Mucosa of stomach (tissue), 1 donor: ENCODE data around the gene VSTM2B.

Experiments
- H3K27me3 ChIP-seq: one replicate; pipeline ENCODE4 v1.7.0; 2013; ENCODE audit warnings: mild to moderate bottlenecking, low read length; ENCODE audit not compliant: control insufficient read depth, insufficient read depth
- H3K36me3 ChIP-seq: one replicate; pipeline ENCODE4 v1.7.0; 2013; ENCODE audit warnings: low read length; ENCODE audit not compliant: control insufficient read depth, insufficient read depth
- H3K4me1 ChIP-seq: one replicate; pipeline ENCODE4 v1.7.0; 2013; ENCODE audit warnings: mild to moderate bottlenecking, low read length; ENCODE audit not compliant: control insufficient read depth, insufficient read depth
- H3K4me3 ChIP-seq: one replicate; pipeline ENCODE4 v1.7.0; 2013; ENCODE audit warnings: low read length
- H3K9ac ChIP-seq: one replicate; pipeline ENCODE4 v1.7.0; 2013; ENCODE audit warnings: mild to moderate bottlenecking, low read length, moderate library complexity
- H3K9me3 ChIP-seq: one replicate; pipeline ENCODE4 v1.7.0; 2013; ENCODE audit warnings: mild to moderate bottlenecking, low read length, moderate library complexity; ENCODE audit not compliant: control insufficient read depth
- donor health status: Pancreatic carcinoma.

The VSTM2B gene

GRCh38 chr19:29499921-29500590 lies 25.7 kb upstream of the VSTM2B start:
- H3K9ac ChIP-seq, result no peak overlapping the region
- no peak overlapping the region for H3K4me3 ChIP-seq
- no peaks in the 10 kb centered on the region for H3K4me1 ChIP-seq
- H3K27me3 ChIP-seq, result no peaks in the 10 kb centered on the region
- no peaks in the 10 kb centered on the region for H3K36me3 ChIP-seq
- no peaks in the 10 kb centered on the region for H3K9me3 ChIP-seq

GRCh38 chr19:29501816-29502580 lies 23.8 kb upstream of the VSTM2B start:
- Histone ChIP-seq H3K36me3 (no peaks in the 10 kb centered on the region), H3K4me1 (no peaks in the 10 kb centered on the region), H3K27me3 (no peaks in the 10 kb centered on the region), H3K9me3 (no peaks in the 10 kb centered on the region), H3K4me3 (no peak overlapping the region), H3K9ac (no peak overlapping the region)

- Histone ChIP-seq H3K9me3 (no peaks in the 10 kb centered on the region), H3K4me1 (no peaks in the 10 kb centered on the region), H3K27me3 (no peaks in the 10 kb centered on the region), H3K9ac (no peak overlapping the region), H3K4me3 (no peak overlapping the region), H3K36me3 (no peaks in the 10 kb centered on the region)
Measured at GRCh38 chr19:29502581-29502850, 23.3 kb upstream of the VSTM2B start.

- H3K36me3 ChIP-seq, result no peaks in the 10 kb centered on the region
- H3K4me1 ChIP-seq, result no peaks in the 10 kb centered on the region
- H3K4me3 ChIP-seq, result no peak overlapping the region
- H3K9ac ChIP-seq, result no peak overlapping the region
- no peaks in the 10 kb centered on the region for H3K9me3 ChIP-seq
- no peaks in the 10 kb centered on the region for H3K27me3 ChIP-seq
Measured at GRCh38 chr19:29503140-29503758, 22.5 kb upstream of the VSTM2B start.

- no peak overlapping the region for H3K4me3 ChIP-seq
- no peak overlapping the region for H3K9ac ChIP-seq
- no peaks in the 10 kb centered on the region for H3K36me3 ChIP-seq
- H3K4me1 ChIP-seq, result no peaks in the 10 kb centered on the region
- no peaks in the 10 kb centered on the region for H3K27me3 ChIP-seq
- no peaks in the 10 kb centered on the region for H3K9me3 ChIP-seq
Measured at GRCh38 chr19:29503785-29504184, 22.0 kb upstream of the VSTM2B start.

GRCh38 chr19:29504454-29504853 lies 21.3 kb upstream of the VSTM2B start:
- Histone ChIP-seq H3K4me3 (no peak overlapping the region), H3K36me3 (no peaks in the 10 kb centered on the region), H3K9me3 (no peaks in the 10 kb centered on the region), H3K4me1 (no peaks in the 10 kb centered on the region), H3K9ac (no peak overlapping the region), H3K27me3 (no peaks in the 10 kb centered on the region)

GRCh38 chr19:29505097-29505824 lies 20.5 kb upstream of the VSTM2B start:
- H3K9ac ChIP-seq, result no peak overlapping the region
- no peaks in the 10 kb centered on the region for H3K36me3 ChIP-seq

GRCh38 chr19:29506619-29506911 lies 19.2 kb upstream of the VSTM2B start:
- Histone ChIP-seq H3K9ac (no peak overlapping the region), H3K36me3 (no peaks in the 10 kb centered on the region), H3K4me3 (no peak overlapping the region), H3K9me3 (no peaks in the 10 kb centered on the region), H3K27me3 (no peaks in the 10 kb centered on the region), H3K4me1 (no peaks in the 10 kb centered on the region)

More at GRCh38 chr19:29505097-29505824, 20.5 kb upstream of the VSTM2B start:
- H3K27me3 ChIP-seq, result no peaks in the 10 kb centered on the region
- H3K4me3 ChIP-seq, result no peak overlapping the region
- H3K4me1 ChIP-seq, result no peaks in the 10 kb centered on the region
- no peaks in the 10 kb centered on the region for H3K9me3 ChIP-seq

GRCh38 chr19:29507081-29507860 lies 18.5 kb upstream of the VSTM2B start:
- Histone ChIP-seq H3K4me1 (no peaks in the 10 kb centered on the region), H3K36me3 (no peaks in the 10 kb centered on the region), H3K9me3 (no peaks in the 10 kb centered on the region), H3K27me3 (no peaks in the 10 kb centered on the region), H3K4me3 (no peak overlapping the region), H3K9ac (no peak overlapping the region)

- no peaks in the 10 kb centered on the region for H3K27me3 ChIP-seq
- H3K4me1 ChIP-seq, result no peaks in the 10 kb centered on the region
- H3K36me3 ChIP-seq, result no peaks in the 10 kb centered on the region
- H3K9me3 ChIP-seq, result no peaks in the 10 kb centered on the region
- no peak overlapping the region for H3K4me3 ChIP-seq
- H3K9ac ChIP-seq, result no peak overlapping the region
Measured at GRCh38 chr19:29508181-29508580, 17.6 kb upstream of the VSTM2B start.

GRCh38 chr19:29509456-29509855 lies 16.3 kb upstream of the VSTM2B start:
- H3K4me3 ChIP-seq, result no peak overlapping the region
- no peaks in the 10 kb centered on the region for H3K9me3 ChIP-seq
- H3K9ac ChIP-seq, result no peak overlapping the region
- no peaks in the 10 kb centered on the region for H3K27me3 ChIP-seq
- no peaks in the 10 kb centered on the region for H3K4me1 ChIP-seq
- H3K36me3 ChIP-seq, result no peaks in the 10 kb centered on the region
